Panc1 (cell line): ENCODE data around the gene ZBED6. TPM values are rescaled to one million over a fixed set of nuclear protein-coding genes. Genes with fewer than 3 reads are reported as not detected.

ENCODE experiments used
- ATAC-seq: fragments of 200-7000 bp; cut with Tn5 transposase; 2 replicates; pipeline ENCODE4 v1.9.1; 2020; ENCODE audit warnings: mild to moderate bottlenecking, moderate library complexity
- BruUV-seq: library from RNA; stranded (reverse); fragments of 400-500 nt; replicated peaks from 2 replicates; lab custom pipeline; 2021; lab: Mats Ljungman, UMichigan
- CTCF ChIA-PET: fragments of 300-600 bp; sonication (Branson Sonifier 250); formaldehyde crosslinking; loops from one replicate; lab custom pipeline; 2022; ENCODE audit warnings: antibody characterized with exemption; lab: Charles Lee
- POLR2A ChIA-PET: fragments of 300-600 bp; sonication (Branson Sonifier 250); formaldehyde crosslinking; loops from one replicate; lab custom pipeline; 2022; ENCODE audit warnings: antibody characterized with exemption; lab: Charles Lee
- DNase-seq: peaks from one replicate; pipeline ENCODE4 v3.0.0-alpha.2; 2010; ENCODE audit warnings: low read depth, low spot score
- H3K27ac ChIP-seq: 2 replicates; pipeline ENCODE4 v1.5.1; 2011; ENCODE audit warnings: mild to moderate bottlenecking, low read length, inconsistent platforms
- H3K27me3 ChIP-seq: fragments of 200-500 bp; sonication (Bioruptor generic); 2 replicates; pipeline ENCODE4 v1.6.0; 2014; ENCODE audit warnings: low read length, inconsistent platforms; ENCODE audit not compliant: control insufficient read depth, insufficient read depth
- H3K36me3 ChIP-seq: fragments of 200-500 bp; sonication (Bioruptor generic); 2 replicates; pipeline ENCODE4 v1.5.1; 2014; ENCODE audit warnings: inconsistent platforms, mild to moderate bottlenecking, low read length, moderate library complexity; ENCODE audit not compliant: control insufficient read depth, insufficient read depth
- H3K4me1 ChIP-seq: 2 replicates; pipeline ENCODE4 v1.5.1; 2011; ENCODE audit warnings: inconsistent platforms, mild to moderate bottlenecking, low read length, moderate library complexity; ENCODE audit not compliant: control insufficient read depth, insufficient read depth
- H3K4me3 ChIP-seq, 2 experiments: 2 replicates each; pipeline ENCODE4 v1.5.1; 2011 to 2012; ENCODE audit warnings: low read depth in 2 of 2, low read length in 2 of 2, mild to moderate bottlenecking in 2 of 2, inconsistent platforms in 1 of 2, moderate library complexity in 1 of 2
- H3K9me3 ChIP-seq: fragments of 200-500 bp; sonication (Bioruptor generic); 2 replicates; pipeline ENCODE4 v1.5.1; 2014; ENCODE audit warnings: low read depth, mild to moderate bottlenecking, inconsistent platforms, low read length, moderate library complexity; ENCODE audit not compliant: control insufficient read depth, insufficient read depth
- CTCF ChIP-seq: fragments of 450-650 bp; IDR thresholded peaks from 2 replicates; pipeline ENCODE4 v1.5.1; 2017; ENCODE audit warnings: mild to moderate bottlenecking
- POLR2AphosphoS5 ChIP-seq: IDR thresholded peaks from 2 replicates; pipeline ENCODE4 v1.6.1; 2012; ENCODE audit warnings: mild to moderate bottlenecking, low read depth, low read length, moderate library complexity
- REST ChIP-seq, 2 experiments: IDR thresholded peaks; 2 replicates each; pipeline ENCODE4 v1.6.1; 2011 to 2012; ENCODE audit warnings: low read depth in 2 of 2, control low read depth in 1 of 2, low read length in 1 of 2, mild to moderate bottlenecking in 1 of 2, moderate library complexity in 1 of 2; ENCODE audit not compliant: insufficient read depth in 1 of 2
- SIN3A ChIP-seq: IDR thresholded peaks from 2 replicates; pipeline ENCODE4 v1.6.1; 2012; ENCODE audit warnings: low read depth, mild to moderate bottlenecking, low read length, moderate library complexity, borderline replicate concordance; ENCODE audit not compliant: insufficient read depth
- TCF7L2 ChIP-seq: IDR thresholded peaks from 2 replicates; pipeline ENCODE4 v1.6.1; 2011; ENCODE audit warnings: mild to moderate bottlenecking, low read depth, low read length, inconsistent platforms
- in situ Hi-C: cut with HindIII; loops from 2 replicates; pipeline ENCODE4 v1.10.0; 2016; ENCODE audit warnings: low sequenced_read_pairs, low pct_unique_long_range_greater_than_20kb
- intact Hi-C: fragments of 100-400 bp; cut with micrococcal nuclease; formaldehyde crosslinking; loops from one replicate; pipeline ENCODE4 v1.10.0; 2022; ENCODE audit not compliant: unreplicated experiment
- total RNA-seq: library from RNA; stranded (reverse); gene quantifications from one replicate; pipeline ENCODE4 v1.2.1, GENCODE V29; 2021; ENCODE audit not compliant: unreplicated experiment

ZBED6 gene
- total RNA-seq, 1 experiment from 2014 or later: 39.8 TPM

DNA sequence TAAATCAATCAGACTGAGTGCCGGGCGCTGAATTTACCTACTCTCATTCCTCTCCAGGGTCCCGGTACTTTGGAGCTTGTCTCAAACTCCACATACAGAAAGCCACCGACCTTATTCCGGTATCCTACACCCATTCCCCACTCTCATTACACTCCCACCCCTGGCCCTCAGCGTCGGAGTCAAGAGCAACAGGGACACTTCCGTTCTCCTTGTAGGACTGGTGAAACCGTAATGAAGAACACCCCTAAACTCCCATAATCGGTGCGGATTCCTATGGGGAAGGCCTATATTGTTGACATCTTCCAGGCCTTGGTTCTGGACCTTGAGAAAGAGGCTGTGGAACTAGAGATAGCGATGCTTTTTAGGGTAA, 798 bp downstream of the ZBED6 start:
- BruUV-seq: no TSS peak

GRCh38 chr1:203797216-203797615, 1.8 kb downstream of the ZBED6 start:
- intact Hi-C loops: no loop called here
- no TSS peak for BruUV-seq
- Histone ChIP-seq H3K4me1 (peaks cover 27% of the 10 kb centered on the region), H3K36me3 (peaks cover 22% of the 10 kb centered on the region), H3K27ac (peak overlapping the region; percentile 99), H3K9me3 (no peaks in the 10 kb centered on the region; the same call in 1 of the 2 replicates), H3K27me3 (no peaks in the 10 kb centered on the region), H3K4me3 (peak overlapping the region; percentile 90 to 91)
- TF ChIP-seq CTCF: no peak
- no peak for TF ChIP-seq REST (IDR thresholded peaks at IDR 0.05; ENCODE audit: insufficient read depth in 1 of 2, low read depth in 2 of 2, low read length in 1 of 2)
- no peak for TF ChIP-seq POLR2AphosphoS5
- TF ChIP-seq TCF7L2: no peak
- in situ Hi-C loops: no loop called here
- ChIA-PET POLR2A (interaction anchor here (0.6 kb wide), 1 partner anchor 18 kb away, joined by 4 read pairs; no protein-coding TSS in a partner anchor), CTCF (no interaction called here)
- no peak for DNase-seq
- no peak for ATAC-seq

More for the DNA sequence above, 798 bp downstream of the ZBED6 start:
- Histone ChIP-seq H3K27me3 (no peaks in the 10 kb centered on the region), H3K36me3 (peaks cover 15% of the 10 kb centered on the region), H3K4me3 (peak overlapping the region; percentile 90 to 91), H3K4me1 (peaks cover 27% of the 10 kb centered on the region), H3K27ac (peak overlapping the region; percentile 99), H3K9me3 (no peaks in the 10 kb centered on the region; the same call in 1 of the 2 replicates)
- TF ChIP-seq TCF7L2 (no peak), POLR2AphosphoS5 (no peak), CTCF (no peak), SIN3A (no peak), REST (IDR thresholded peaks at IDR 0.05; ENCODE audit: insufficient read depth in 1 of 2, low read depth in 2 of 2, low read length in 1 of 2) (no peak)
- CTCF ChIA-PET: no interaction called here
- POLR2A ChIA-PET: interaction anchor here (0.5 kb wide), 1 partner anchor 247 kb away, joined by 9 read pairs; no protein-coding TSS in a partner anchor
- in situ Hi-C loops: no loop called here
- DNase-seq (no peak), ATAC-seq (peak; percentile 30; the same call in 1 of the 2 replicates)
- intact Hi-C loops: no loop called here
